Measurements from ENCODE around the gene KARS1.

DNA sequence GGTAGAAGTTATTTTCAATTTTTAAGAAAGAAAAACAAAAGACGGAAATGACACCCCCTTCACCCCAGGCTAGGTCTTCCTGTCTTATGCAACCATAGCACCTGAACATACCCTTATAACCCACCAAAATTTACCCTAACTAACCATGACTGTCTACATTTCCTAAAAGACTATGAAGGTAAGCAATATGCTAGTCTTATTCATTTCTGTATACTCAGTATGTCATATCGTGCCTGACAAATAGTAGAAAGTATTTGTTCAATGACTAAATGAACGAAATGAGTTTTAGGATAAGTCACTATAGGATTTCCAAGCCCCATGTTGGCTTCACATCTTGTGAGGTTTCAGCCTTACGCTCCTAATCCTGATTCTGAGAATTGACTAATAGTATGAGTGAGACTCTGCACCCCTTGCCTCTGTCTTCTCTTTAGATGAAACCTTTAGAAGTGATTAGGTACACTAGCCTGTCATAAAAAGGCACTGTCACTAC, 30.9 kb downstream of the KARS1 start:
- no peak for TF ChIP-seq POLR2A (IDR thresholded peaks at IDR 0.05)
- TF ChIP-seq, protein P1, sequence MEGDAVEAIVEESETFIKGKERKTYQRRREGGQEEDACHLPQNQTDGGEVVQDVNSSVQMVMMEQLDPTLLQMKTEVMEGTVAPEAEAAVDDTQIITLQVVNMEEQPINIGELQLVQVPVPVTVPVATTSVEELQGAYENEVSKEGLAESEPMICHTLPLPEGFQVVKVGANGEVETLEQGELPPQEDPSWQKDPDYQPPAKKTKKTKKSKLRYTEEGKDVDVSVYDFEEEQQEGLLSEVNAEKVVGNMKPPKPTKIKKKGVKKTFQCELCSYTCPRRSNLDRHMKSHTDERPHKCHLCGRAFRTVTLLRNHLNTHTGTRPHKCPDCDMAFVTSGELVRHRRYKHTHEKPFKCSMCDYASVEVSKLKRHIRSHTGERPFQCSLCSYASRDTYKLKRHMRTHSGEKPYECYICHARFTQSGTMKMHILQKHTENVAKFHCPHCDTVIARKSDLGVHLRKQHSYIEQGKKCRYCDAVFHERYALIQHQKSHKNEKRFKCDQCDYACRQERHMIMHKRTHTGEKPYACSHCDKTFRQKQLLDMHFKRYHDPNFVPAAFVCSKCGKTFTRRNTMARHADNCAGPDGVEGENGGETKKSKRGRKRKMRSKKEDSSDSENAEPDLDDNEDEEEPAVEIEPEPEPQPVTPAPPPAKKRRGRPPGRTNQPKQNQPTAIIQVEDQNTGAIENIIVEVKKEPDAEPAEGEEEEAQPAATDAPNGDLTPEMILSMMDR (IDR thresholded peaks at IDR 0.05): no peak
